Ovary (tissue), 3 donors: ENCODE measurements around the gene SEMA4C.

Source experiments
- POLR2A ChIP-seq: fragments of 450-650 bp; IDR thresholded peaks from one replicate; pipeline ENCODE4 v1.6.1; 2017; ENCODE audit warnings: antibody characterized with exemption, mild to moderate bottlenecking, moderate library complexity
- TF ChIP-seq, protein P1 (sequence below), 3 donors: fragments of 450-650 bp in 2 of 3; fragments of 200-600 bp in 1 of 3; IDR thresholded peaks; one replicate each; pipeline versions ENCODE4 v1.5.1 to v1.8.0; 2016 to 2022; ENCODE audit warnings: antibody characterized with exemption in 3 of 3, mild to moderate bottlenecking in 1 of 3
- donor health status: DM: no; HTN: no; CAD: no.

DNA sequence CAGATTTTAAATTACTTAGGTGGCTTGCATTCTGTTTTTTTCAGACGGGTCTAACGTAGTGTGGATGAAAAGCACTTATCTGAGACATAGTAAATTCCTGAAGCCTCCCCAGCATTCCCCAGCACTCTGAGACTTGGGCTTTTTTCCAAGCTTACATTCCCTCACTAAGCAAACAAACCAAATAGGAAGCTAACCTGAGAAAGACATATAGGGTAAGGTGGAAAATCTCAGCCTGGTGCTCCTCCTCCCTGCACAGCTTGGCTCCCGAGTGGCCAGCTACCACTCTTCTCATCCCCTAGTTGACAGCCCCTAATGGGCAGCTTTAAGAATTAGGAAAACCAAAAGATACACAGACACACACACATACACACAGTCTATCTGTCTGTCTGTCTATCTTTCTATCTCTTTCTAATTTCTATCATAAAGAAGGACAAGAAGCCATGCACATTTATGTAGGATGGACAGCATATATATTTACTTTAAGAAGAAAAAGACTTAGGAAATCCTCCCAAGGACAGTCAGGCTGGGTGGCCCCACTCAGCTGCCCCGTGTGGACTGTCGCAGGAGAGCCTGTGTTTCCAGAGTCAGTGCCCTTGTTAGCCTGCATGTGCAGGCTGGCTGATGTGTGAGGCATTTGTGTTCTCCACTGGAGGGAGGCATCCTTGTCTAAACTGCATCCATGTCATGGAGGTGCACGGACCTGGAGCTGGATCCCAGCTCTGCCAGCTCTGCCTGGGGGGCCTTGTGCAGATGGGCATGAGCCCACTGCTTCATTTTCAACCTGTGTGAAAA is 45.6 kb downstream of the SEMA4C start:
- no peak for TF ChIP-seq POLR2A
- TF ChIP-seq, protein P1, sequence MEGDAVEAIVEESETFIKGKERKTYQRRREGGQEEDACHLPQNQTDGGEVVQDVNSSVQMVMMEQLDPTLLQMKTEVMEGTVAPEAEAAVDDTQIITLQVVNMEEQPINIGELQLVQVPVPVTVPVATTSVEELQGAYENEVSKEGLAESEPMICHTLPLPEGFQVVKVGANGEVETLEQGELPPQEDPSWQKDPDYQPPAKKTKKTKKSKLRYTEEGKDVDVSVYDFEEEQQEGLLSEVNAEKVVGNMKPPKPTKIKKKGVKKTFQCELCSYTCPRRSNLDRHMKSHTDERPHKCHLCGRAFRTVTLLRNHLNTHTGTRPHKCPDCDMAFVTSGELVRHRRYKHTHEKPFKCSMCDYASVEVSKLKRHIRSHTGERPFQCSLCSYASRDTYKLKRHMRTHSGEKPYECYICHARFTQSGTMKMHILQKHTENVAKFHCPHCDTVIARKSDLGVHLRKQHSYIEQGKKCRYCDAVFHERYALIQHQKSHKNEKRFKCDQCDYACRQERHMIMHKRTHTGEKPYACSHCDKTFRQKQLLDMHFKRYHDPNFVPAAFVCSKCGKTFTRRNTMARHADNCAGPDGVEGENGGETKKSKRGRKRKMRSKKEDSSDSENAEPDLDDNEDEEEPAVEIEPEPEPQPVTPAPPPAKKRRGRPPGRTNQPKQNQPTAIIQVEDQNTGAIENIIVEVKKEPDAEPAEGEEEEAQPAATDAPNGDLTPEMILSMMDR (IDR thresholded peaks at IDR 0.05) = no peak
